Prostate gland (tissue), 2 donors: Measurements from ENCODE around the gene ZBED5. TPM values are rescaled to one million over a fixed set of nuclear protein-coding genes. Genes with fewer than 3 reads are reported as not detected.

Experiments used
- DNase-seq: peaks from one replicate; pipeline ENCODE4 v3.0.0-alpha.2; 2019; ENCODE audit warnings: low spot score
- H3K27ac ChIP-seq, 2 donors: fragments of 200-600 bp; sonication (generic); 2 replicates each; pipeline ENCODE4 v1.5.1; 2017 to 2019
- H3K27me3 ChIP-seq: fragments of 200-600 bp; sonication (generic); replicated peaks from 2 replicates; pipeline ENCODE4 v1.5.1; 2019; ENCODE audit not compliant: insufficient read depth
- H3K36me3 ChIP-seq, 2 donors: fragments of 200-600 bp; sonication (generic); 1 replicate in 1 of 2; 2 replicates in 1 of 2; pipeline versions ENCODE4 v1.5.1 to v1.8.1; 2017 to 2019
- H3K4me1 ChIP-seq: fragments of 200-600 bp; sonication (generic); replicated peaks from 2 replicates; pipeline ENCODE4 v1.5.1; 2019
- H3K4me3 ChIP-seq, 2 donors: fragments of 200-600 bp; sonication (generic); 2 replicates each; pipeline ENCODE4 v1.5.1; 2017 to 2019
- H3K9me3 ChIP-seq: fragments of 200-600 bp; sonication (generic); 2 replicates; pipeline ENCODE4 v1.5.1; 2017
- CTCF ChIP-seq, 4 experiments: fragments of 200-600 bp in 2 of 4; fragments of 450-650 bp in 2 of 4; sonication (generic) in 2 of 4; IDR thresholded peaks; 1 replicate in 3 of 4; 2 replicates in 1 of 4; pipeline ENCODE4 v1.5.1; 2016 to 2019; ENCODE audit warnings: antibody characterized with exemption in 4 of 4, mild to moderate bottlenecking in 2 of 4, moderate library complexity in 2 of 4
- POLR2A ChIP-seq: fragments of 450-650 bp; IDR thresholded peaks from one replicate; pipeline ENCODE4 v1.6.1; 2016; ENCODE audit warnings: antibody characterized with exemption, mild to moderate bottlenecking
- POLR2AphosphoS5 ChIP-seq: sonication (generic); formaldehyde crosslinking; IDR thresholded peaks from one replicate; pipeline ENCODE4 v1.6.1; 2017; ENCODE audit warnings: antibody characterized with exemption
- WGBS: methylation state at CpG from one replicate; pipeline ENCODE4 v1.1.5; 2018; 5-methylcytosine and 5-hydroxymethylcytosine counted together
- intact Hi-C: fragments of 100-400 bp; cut with DNase I; formaldehyde crosslinking; loops from one replicate; pipeline ENCODE4 v1.14.2; 2022
- total RNA-seq, 2 donors: library from RNA; depleted of rRNA; stranded (reverse); fragments of >200 nt; gene quantifications; one replicate each; pipeline ENCODE4 v1.1.0, GENCODE V29; 2016

Gene ZBED5
- total RNA-seq, 2 donors from 2014 or later, result 26.2 to 33.0 TPM

- H3K4me1 ChIP-seq, result peaks cover 20% of the 10 kb centered on the region
- TF ChIP-seq POLR2AphosphoS5, result no peak
- TF ChIP-seq POLR2A, result no peak
- TF ChIP-seq CTCF (IDR thresholded peaks at IDR 0.05), result no peak
- WGBS, result 26% methylated on average over 7 of the region's 7 CpGs
- no peaks in the 10 kb centered on the region for H3K27me3 ChIP-seq
- H3K27ac ChIP-seq, result peak overlapping the region; percentile 88 to 92
- no peaks in the 10 kb centered on the region for H3K36me3 ChIP-seq
- DNase-seq, result peak; percentile 88
- intact Hi-C loops, result loop anchor here (5.0 kb wide), 1 partner anchor 42 kb away; the partner anchor contains the start of gene ZBED5
- no peaks in the 10 kb centered on the region for H3K9me3 ChIP-seq
- no peak overlapping the region for H3K4me3 ChIP-seq
These were observed 41.4 kb upstream of the ZBED5 start for GRCh38 chr11:10899121-10899830.

GRCh38 chr11:10898763-10899025, 40.8 kb upstream of the ZBED5 start:
- TF ChIP-seq CTCF (IDR thresholded peaks at IDR 0.05) (no peak), POLR2AphosphoS5 (no peak), POLR2A (no peak)
- no peak overlapping the region for H3K4me3 ChIP-seq
- intact Hi-C loops, result loop anchor here (5.0 kb wide), 1 partner anchor 41 kb away; the partner anchor contains the start of gene ZBED5
- H3K27me3 ChIP-seq, result no peaks in the 10 kb centered on the region
- peak overlapping the region; percentile 88 to 92 for H3K27ac ChIP-seq
- H3K36me3 ChIP-seq, result no peaks in the 10 kb centered on the region
- no peak for DNase-seq
- WGBS, result 88% methylated on average over 4 of the region's 4 CpGs
- H3K9me3 ChIP-seq, result no peaks in the 10 kb centered on the region
- peaks cover 20% of the 10 kb centered on the region for H3K4me1 ChIP-seq

GRCh38 chr11:10898003-10898762, 40.3 kb upstream of the ZBED5 start:
- no peaks in the 10 kb centered on the region for H3K9me3 ChIP-seq
- H3K4me1 ChIP-seq, result peaks cover 20% of the 10 kb centered on the region
- no peak overlapping the region for H3K4me3 ChIP-seq
- no peaks in the 10 kb centered on the region for H3K36me3 ChIP-seq
- no peak for DNase-seq
- TF ChIP-seq CTCF (IDR thresholded peaks at IDR 0.05), result no peak
- no peak for TF ChIP-seq POLR2A
- TF ChIP-seq POLR2AphosphoS5, result no peak
- H3K27ac ChIP-seq, result peak overlapping the region; percentile 88 to 92
- H3K27me3 ChIP-seq, result no peaks in the 10 kb centered on the region
- intact Hi-C loops, result loop anchor here (5.0 kb wide), 1 partner anchor 41 kb away; the partner anchor contains the start of gene ZBED5
- WGBS, result 93% methylated on average over 5 of the region's 5 CpGs

- 82% methylated on average over 1 of the region's 1 CpG for WGBS
- Histone ChIP-seq H3K27me3 (no peaks in the 10 kb centered on the region), H3K36me3 (no peaks in the 10 kb centered on the region), H3K4me1 (peaks cover 20% of the 10 kb centered on the region), H3K27ac (no peak overlapping the region), H3K4me3 (no peak overlapping the region), H3K9me3 (no peaks in the 10 kb centered on the region)
- intact Hi-C loops, result loop anchor here (5.0 kb wide), 1 partner anchor 40 kb away; the partner anchor contains the start of gene ZBED5
- TF ChIP-seq POLR2A, result no peak
- no peak for TF ChIP-seq CTCF (IDR thresholded peaks at IDR 0.05)
- no peak for TF ChIP-seq POLR2AphosphoS5
- DNase-seq, result no peak
These were observed 39.3 kb upstream of the ZBED5 start for GRCh38 chr11:10897150-10897549.
